B cell (primary cell): ENCODE measurements around the gene ZNF710.

Experiments used
- EZH2 ChIP-seq: IDR thresholded peaks from 2 replicates; pipeline ENCODE4 v1.6.1; 2012; ENCODE audit warnings: borderline replicate concordance, low read depth, mild to moderate bottlenecking, moderate library complexity, low read length; ENCODE audit not compliant: insufficient read depth, poor library complexity, severe bottlenecking
- TF ChIP-seq, protein P1 (sequence below): fragments of 200-600 bp; IDR thresholded peaks from one replicate; pipeline ENCODE4 v1.8.0; 2022; ENCODE audit warnings: antibody characterized with exemption, mild to moderate bottlenecking

DNA sequence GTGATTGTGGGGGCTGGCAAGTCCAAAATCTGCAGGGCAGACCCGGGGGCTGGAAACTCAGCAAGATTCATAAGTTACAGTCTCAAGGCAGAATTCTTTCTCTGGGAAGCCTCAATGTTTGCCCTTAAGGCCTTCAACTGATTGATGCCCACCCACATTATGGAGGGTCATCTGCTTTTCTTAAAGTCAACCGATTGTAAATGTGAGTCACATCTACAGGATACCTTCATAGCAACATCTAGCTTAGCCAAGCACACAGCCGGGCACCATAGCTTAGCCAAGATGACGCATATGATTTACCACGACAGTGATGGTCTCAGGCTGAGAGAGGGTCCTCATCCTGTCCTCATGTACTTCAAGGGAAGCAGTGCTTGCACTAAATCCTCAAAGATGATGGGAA, 57.7 kb downstream of the ZNF710 start:
- TF ChIP-seq, protein P1, sequence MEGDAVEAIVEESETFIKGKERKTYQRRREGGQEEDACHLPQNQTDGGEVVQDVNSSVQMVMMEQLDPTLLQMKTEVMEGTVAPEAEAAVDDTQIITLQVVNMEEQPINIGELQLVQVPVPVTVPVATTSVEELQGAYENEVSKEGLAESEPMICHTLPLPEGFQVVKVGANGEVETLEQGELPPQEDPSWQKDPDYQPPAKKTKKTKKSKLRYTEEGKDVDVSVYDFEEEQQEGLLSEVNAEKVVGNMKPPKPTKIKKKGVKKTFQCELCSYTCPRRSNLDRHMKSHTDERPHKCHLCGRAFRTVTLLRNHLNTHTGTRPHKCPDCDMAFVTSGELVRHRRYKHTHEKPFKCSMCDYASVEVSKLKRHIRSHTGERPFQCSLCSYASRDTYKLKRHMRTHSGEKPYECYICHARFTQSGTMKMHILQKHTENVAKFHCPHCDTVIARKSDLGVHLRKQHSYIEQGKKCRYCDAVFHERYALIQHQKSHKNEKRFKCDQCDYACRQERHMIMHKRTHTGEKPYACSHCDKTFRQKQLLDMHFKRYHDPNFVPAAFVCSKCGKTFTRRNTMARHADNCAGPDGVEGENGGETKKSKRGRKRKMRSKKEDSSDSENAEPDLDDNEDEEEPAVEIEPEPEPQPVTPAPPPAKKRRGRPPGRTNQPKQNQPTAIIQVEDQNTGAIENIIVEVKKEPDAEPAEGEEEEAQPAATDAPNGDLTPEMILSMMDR: no peak
- no peak for TF ChIP-seq EZH2
